GM23248 (cell line): ENCODE measurements around the gene THRA. TPM values are rescaled to one million over a fixed set of nuclear protein-coding genes. Genes with fewer than 3 reads are reported as not detected.
A peak's percentile ranks its signal among the peaks of the same experiment; 100 is the strongest.

Experiments used
- DNase-seq: peaks from one replicate; pipeline ENCODE4 v3.0.0-alpha.2; 2015
- H2AFZ ChIP-seq: fragments of 200-600 bp; sonication (generic); 2 replicates; pipeline ENCODE4 v1.6.1; 2016; ENCODE audit warnings: antibody characterized with exemption
- H3F3A ChIP-seq: fragments of 200-600 bp; sonication (generic); 2 replicates; pipeline ENCODE4 v1.6.1; 2016; ENCODE audit warnings: mild to moderate bottlenecking, antibody characterized with exemption, mixed run types; ENCODE audit not compliant: insufficient read depth
- H3K27ac ChIP-seq: fragments of 200-600 bp; sonication (generic); 2 replicates; pipeline ENCODE4 v1.5.1; 2016; ENCODE audit warnings: mild to moderate bottlenecking
- H3K27me3 ChIP-seq: fragments of 200-600 bp; sonication (generic); replicated peaks from 2 replicates; pipeline ENCODE4 v1.6.1; 2016; ENCODE audit warnings: mild to moderate bottlenecking; ENCODE audit not compliant: insufficient read depth
- H3K36me3 ChIP-seq: fragments of 200-600 bp; sonication (generic); 2 replicates; pipeline ENCODE4 v1.6.1; 2016; ENCODE audit warnings: low read depth, mild to moderate bottlenecking
- H3K4me1 ChIP-seq: fragments of 200-600 bp; sonication (generic); 2 replicates; pipeline ENCODE4 v1.6.1; 2016; ENCODE audit warnings: mild to moderate bottlenecking; ENCODE audit not compliant: insufficient read depth
- H3K4me2 ChIP-seq: fragments of 200-600 bp; sonication (generic); one replicate; pipeline ENCODE4 v1.6.1; 2016; ENCODE audit warnings: mild to moderate bottlenecking; ENCODE audit not compliant: unreplicated experiment
- H3K4me3 ChIP-seq: fragments of 200-600 bp; sonication (generic); 2 replicates; pipeline ENCODE4 v1.5.1; 2016; ENCODE audit warnings: mild to moderate bottlenecking
- H3K79me2 ChIP-seq: fragments of 200-600 bp; sonication (generic); 2 replicates; pipeline ENCODE4 v1.6.1; 2016; ENCODE audit warnings: mild to moderate bottlenecking; ENCODE audit not compliant: insufficient read depth
- H3K9ac ChIP-seq: fragments of 200-600 bp; sonication (generic); 2 replicates; pipeline ENCODE4 v1.6.1; 2016; ENCODE audit warnings: mild to moderate bottlenecking
- H3K9me2 ChIP-seq: fragments of 200-600 bp; sonication (generic); 2 replicates; pipeline ENCODE4 v1.6.1; 2016; ENCODE audit warnings: mixed run types, mild to moderate bottlenecking, moderate library complexity; ENCODE audit not compliant: insufficient read depth
- H3K9me3 ChIP-seq: fragments of 200-600 bp; sonication (generic); one replicate; pipeline ENCODE4 v1.6.1; 2017; ENCODE audit warnings: low read depth
- H4K20me1 ChIP-seq: fragments of 200-600 bp; sonication (generic); 2 replicates; pipeline ENCODE4 v1.6.0; 2016; ENCODE audit not compliant: insufficient read depth
- EZH2 ChIP-seq: fragments of 200-600 bp; sonication (generic); IDR thresholded peaks from 2 replicates; pipeline ENCODE4 v1.6.1; 2018; ENCODE audit warnings: antibody characterized with exemption, mild to moderate bottlenecking; ENCODE audit not compliant: insufficient read depth, poor library complexity, severe bottlenecking
- EZH2phosphoT487 ChIP-seq: fragments of 200-600 bp; sonication (generic); IDR thresholded peaks from 2 replicates; pipeline ENCODE4 v1.6.1; 2018; ENCODE audit warnings: antibody characterized with exemption, moderate library complexity, mild to moderate bottlenecking, low read depth; ENCODE audit not compliant: insufficient read depth
- WGBS, 2 experiments: methylation state at CpG; one replicate each; pipeline ENCODE4 v1.1.6; 2015 to 2017; ENCODE audit warnings: low lambda C conversion rate in 2 of 2, low coverage in 1 of 2; ENCODE audit errors: missing lambda C conversion rate in 2 of 2; 5-methylcytosine and 5-hydroxymethylcytosine counted together
- in situ Hi-C: fragments of 300-500 bp; cut with MboI; formaldehyde crosslinking; loops from 2 replicates; pipeline ENCODE4 v1.15.0; 2020
- polyA plus RNA-seq: library from polyadenylated mRNA; unstranded; fragments of >200 nt; fragmentation: Nextera tagmentation; extraction: Ambion mirVana; gene quantifications from 2 replicates; pipeline ENCODE4 v1.2.1, GENCODE V29; 2016
- total RNA-seq: library from RNA; depleted of rRNA; stranded (reverse); fragments of >200 nt; shearing (Covaris generic); gene quantifications from 2 replicates; pipeline ENCODE4 v1.2.3, GENCODE V29; 2014

THRA gene
- total and polyA plus RNA-seq, 2 experiments from 2014 or later, result 15.8 to 33.3 TPM

DNA sequence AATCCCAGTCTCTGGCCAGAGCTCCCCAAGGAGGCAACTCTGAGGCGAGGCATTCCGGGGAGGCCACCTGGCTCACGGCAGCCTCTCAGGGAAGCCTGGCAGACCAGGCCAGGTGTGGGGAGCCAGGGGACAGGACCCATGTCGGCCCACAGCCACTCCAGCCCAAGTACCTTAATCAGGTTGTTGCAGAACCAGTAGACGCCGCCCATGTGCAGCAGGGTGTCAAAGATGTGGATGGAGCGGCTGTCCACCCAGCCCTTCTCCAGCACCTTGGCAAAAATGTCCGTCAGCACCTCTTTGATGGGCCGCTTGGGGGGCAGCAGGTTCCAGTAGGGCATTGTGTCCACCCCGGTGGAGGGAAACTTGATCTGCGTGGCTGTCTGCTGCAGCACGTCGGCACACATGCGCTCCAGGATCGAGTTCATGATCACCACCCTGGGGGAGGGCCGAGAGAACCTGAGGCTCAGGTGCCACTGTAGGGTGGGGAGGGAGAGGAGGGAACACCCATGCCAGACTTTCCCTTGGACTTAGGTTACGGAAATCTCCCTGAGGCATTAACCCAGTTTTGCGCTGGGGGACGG is 39.7 kb upstream of the THRA start:
- Histone ChIP-seq H3K9me3 (no peaks in the 10 kb centered on the region), H3K4me1 (peaks cover 46% of the 10 kb centered on the region), H2AFZ (no peak overlapping the region), H3F3A (peaks cover 27% of the 10 kb centered on the region), H3K9me2 (no peaks in the 10 kb centered on the region), H3K4me2 (no peak overlapping the region), H4K20me1 (no peaks in the 10 kb centered on the region), H3K9ac (no peak overlapping the region), H3K36me3 (no peaks in the 10 kb centered on the region), H3K27ac (no peak overlapping the region), H3K27me3 (no peaks in the 10 kb centered on the region), H3K4me3 (no peak overlapping the region), H3K79me2 (no peaks in the 10 kb centered on the region)
- no peak for DNase-seq
- TF ChIP-seq EZH2 (no peak), EZH2phosphoT487 (no peak)
- whole genome bisulfite sequencing, 2 experiments, result 89 to 90% methylated on average over 19 of the region's 19 CpGs
- in situ Hi-C loops, result no loop called here

GRCh38 chr17:40023590-40024292 is 39.0 kb upstream of the THRA start:
- Histone ChIP-seq H3K4me1 (peaks cover 39% of the 10 kb centered on the region), H3K79me2 (no peaks in the 10 kb centered on the region), H3K4me3 (no peak overlapping the region), H4K20me1 (no peaks in the 10 kb centered on the region), H3K9me3 (no peaks in the 10 kb centered on the region), H3F3A (peaks cover 23% of the 10 kb centered on the region), H2AFZ (no peak overlapping the region), H3K27ac (no peak overlapping the region), H3K4me2 (no peak overlapping the region), H3K9ac (no peak overlapping the region), H3K9me2 (no peaks in the 10 kb centered on the region), H3K36me3 (no peaks in the 10 kb centered on the region), H3K27me3 (no peaks in the 10 kb centered on the region)
- in situ Hi-C loops, result no loop called here
- TF ChIP-seq EZH2phosphoT487 (no peak), EZH2 (no peak)
- DNase-seq, result no peak
- 80 to 86% methylated on average over 10 of the region's 10 CpGs for WGBS, 2 experiments

GRCh38 chr17:40024901-40025300 is 37.9 kb upstream of the THRA start:
- no peaks in the 10 kb centered on the region for H4K20me1 ChIP-seq
- H3K9ac ChIP-seq, result no peak overlapping the region
- peak; percentile 81 for DNase-seq
- H3K36me3 ChIP-seq, result no peaks in the 10 kb centered on the region; the same call in 1 of the 2 replicates
- in situ Hi-C loops, result no loop called here
- no peaks in the 10 kb centered on the region for H3K79me2 ChIP-seq
- no peak overlapping the region for H2AFZ ChIP-seq
- H3K27ac ChIP-seq, result peak overlapping the region; percentile 60
- no peaks in the 10 kb centered on the region for H3K9me3 ChIP-seq
- H3K4me1 ChIP-seq, result peaks cover 29% of the 10 kb centered on the region
- WGBS, 2 experiments, result 35 to 48% methylated on average over 8 of the region's 8 CpGs
- H3K9me2 ChIP-seq, result no peaks in the 10 kb centered on the region
- no peak overlapping the region for H3K4me3 ChIP-seq
- H3K4me2 ChIP-seq, result no peak overlapping the region
- peaks cover 23% of the 10 kb centered on the region for H3F3A ChIP-seq
- no peaks in the 10 kb centered on the region for H3K27me3 ChIP-seq
- TF ChIP-seq EZH2phosphoT487 (no peak), EZH2 (no peak)

DNA sequence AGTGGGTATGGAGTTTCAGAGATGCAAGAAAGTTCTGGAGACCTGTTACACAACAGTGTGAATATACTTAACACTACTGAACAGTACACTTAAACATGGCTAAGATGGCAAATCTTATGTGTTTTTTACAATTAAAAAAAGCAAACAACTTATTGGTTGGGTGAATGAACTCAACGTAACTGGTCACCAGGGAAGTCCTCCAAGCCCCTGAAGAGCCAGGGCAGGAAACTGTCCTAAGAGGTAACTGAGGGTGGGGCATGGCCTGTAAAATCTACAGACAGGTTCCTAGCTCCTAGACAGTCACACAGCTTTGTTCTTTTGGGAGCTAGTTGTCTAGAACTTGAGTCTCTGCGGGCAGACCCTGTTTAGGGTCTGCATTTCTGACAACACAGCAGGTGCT is 37.2 kb upstream of the THRA start:
- in situ Hi-C loops, result no loop called here
- no peaks in the 10 kb centered on the region; the same call in 1 of the 2 replicates for H3K36me3 ChIP-seq
- DNase-seq, result no peak

More for the DNA sequence above, 37.2 kb upstream of the THRA start:
- WGBS, 2 experiments, result 95 to 100% methylated on average over 2 of the region's 2 CpGs
- Histone ChIP-seq H3K79me2 (no peaks in the 10 kb centered on the region), H3K4me1 (peaks cover 23% of the 10 kb centered on the region), H3K27ac (peak overlapping the region; percentile 60), H3K9me2 (no peaks in the 10 kb centered on the region), H3K4me3 (no peak overlapping the region), H3K9ac (no peak overlapping the region), H3K9me3 (no peaks in the 10 kb centered on the region), H2AFZ (no peak overlapping the region), H4K20me1 (no peaks in the 10 kb centered on the region), H3K27me3 (no peaks in the 10 kb centered on the region), H3K4me2 (no peak overlapping the region), H3F3A (peaks cover 18% of the 10 kb centered on the region)
- TF ChIP-seq EZH2, result no peak
- no peak for TF ChIP-seq EZH2phosphoT487
